Stimulated activated CD8-positive, alpha-beta memory T cell treated with anti-CD3 and anti-CD28 coated beads, Interleukin-7, amount 100 ng/mL, for 24 hours (primary cell): ENCODE measurements around the gene PPP4R3C.
"Not testable (repeated sequence)": the region's sequence is repeated elsewhere in the genome, so short reads cannot be mapped to it uniquely, and the experiment has no call there.

ENCODE experiments used
- DNase-seq: peaks from one replicate; pipeline ENCODE4 v3.0.0-alpha.2; 2020; ENCODE audit warnings: low read depth

The PPP4R3C gene

GRCh38 chrX:27463187-27463586 is at the start of gene PPP4R3C:
Gene PPP4R3C (minus strand): TSS chrX:27463341. CDS start chrX:27463296, 45 bp downstream.
- no peak for DNase-seq

DNA sequence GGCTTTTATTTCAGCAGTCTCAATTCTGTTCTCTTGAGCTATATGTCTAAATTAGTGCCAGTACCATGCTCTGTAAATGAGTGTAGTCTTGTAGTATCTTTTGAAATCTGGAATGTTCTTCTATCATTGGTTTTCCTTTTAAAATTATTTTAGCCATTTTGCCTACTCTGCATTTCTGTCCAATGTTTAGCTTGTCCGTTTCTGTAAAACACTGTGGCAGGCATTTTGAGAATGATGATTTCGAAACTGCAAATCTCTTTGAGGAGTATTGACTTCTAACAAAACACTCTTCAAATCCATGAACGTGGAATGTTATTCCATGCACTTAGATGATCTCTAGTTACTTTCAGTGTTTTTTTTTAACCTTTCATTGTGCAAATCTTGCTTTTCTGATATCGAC is 28.3 kb upstream of the PPP4R3C start:
- no peak for DNase-seq

- no peak for DNase-seq
Observed at GRCh38 chrX:27466051-27466450, 2.9 kb upstream of the PPP4R3C start.

DNA sequence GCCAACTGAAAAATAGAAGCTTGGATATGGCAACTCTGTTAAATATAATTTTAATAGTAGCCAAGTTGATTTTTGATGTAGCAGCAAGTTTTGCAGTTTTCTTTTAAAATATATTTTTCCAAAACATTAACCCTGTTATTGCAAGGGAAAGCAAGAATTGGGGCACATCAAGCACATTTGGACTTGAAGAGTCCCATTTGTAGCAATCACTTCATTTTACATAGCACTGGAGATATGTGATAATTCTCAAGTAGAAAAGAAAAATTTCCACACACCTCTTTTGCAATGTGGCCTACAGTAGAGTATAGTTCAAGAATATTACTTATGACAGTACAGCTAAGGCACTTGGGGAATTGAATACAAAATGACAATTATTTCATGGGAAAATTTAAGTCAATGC is 1.9 kb upstream of the PPP4R3C start:
- DNase-seq, result no peak

- not testable (repeated sequence) for DNase-seq
Observed at GRCh38 chrX:27459129-27459528, 4.0 kb downstream of the PPP4R3C start.

DNA sequence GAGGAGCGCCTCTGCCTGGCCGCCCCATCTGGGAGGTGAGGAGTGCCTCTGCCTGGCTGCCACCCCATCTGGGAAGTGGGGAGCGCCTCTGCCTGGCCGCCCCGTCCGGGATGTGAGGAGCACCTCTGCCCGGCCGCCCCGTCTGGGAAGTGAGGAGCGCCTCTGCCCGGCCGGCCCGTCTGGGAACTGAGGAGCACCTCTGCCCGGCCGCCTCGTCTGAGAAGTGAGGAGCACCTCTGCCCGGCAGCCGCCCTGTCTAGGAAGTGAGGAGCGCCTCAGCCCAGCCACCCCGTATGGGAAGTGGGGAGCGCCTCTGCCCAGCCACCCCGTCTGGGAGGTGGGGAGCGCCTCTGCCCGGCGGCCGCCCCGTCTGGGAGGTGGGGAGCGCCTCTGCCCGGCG is 4.6 kb downstream of the PPP4R3C start:
- not testable (repeated sequence) for DNase-seq

GRCh38 chrX:27451324-27451723 is 11.8 kb downstream of the PPP4R3C start:
- DNase-seq, result no peak

GRCh38 chrX:27446423-27446822 is 16.7 kb downstream of the PPP4R3C start:
- DNase-seq, result no peak

DNA sequence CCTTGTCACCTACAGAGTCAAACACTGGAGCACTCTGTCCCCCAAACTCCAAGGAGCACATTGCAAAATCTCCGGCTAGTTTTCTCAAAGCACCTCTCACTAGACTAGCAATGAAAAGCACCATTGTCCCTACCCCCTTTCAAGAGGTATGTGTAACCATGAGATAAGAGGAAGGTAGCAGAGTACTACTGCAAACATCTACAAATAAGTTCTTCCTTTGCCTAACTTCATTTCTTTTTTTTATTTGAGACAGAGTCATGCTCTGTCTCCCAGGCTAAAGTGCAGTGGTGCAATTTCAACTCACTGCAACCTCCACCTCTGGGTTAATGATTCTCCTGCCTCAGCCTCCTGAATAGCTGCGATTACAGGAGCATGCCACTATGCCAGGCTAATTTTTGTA is 17.7 kb downstream of the PPP4R3C start:
- no peak for DNase-seq

- no peak for DNase-seq
Observed at GRCh38 chrX:27444093-27444908, 18.8 kb downstream of the PPP4R3C start.

- DNase-seq, result not testable (repeated sequence)
Observed at GRCh38 chrX:27442392-27442791, 20.7 kb downstream of the PPP4R3C start.

DNA sequence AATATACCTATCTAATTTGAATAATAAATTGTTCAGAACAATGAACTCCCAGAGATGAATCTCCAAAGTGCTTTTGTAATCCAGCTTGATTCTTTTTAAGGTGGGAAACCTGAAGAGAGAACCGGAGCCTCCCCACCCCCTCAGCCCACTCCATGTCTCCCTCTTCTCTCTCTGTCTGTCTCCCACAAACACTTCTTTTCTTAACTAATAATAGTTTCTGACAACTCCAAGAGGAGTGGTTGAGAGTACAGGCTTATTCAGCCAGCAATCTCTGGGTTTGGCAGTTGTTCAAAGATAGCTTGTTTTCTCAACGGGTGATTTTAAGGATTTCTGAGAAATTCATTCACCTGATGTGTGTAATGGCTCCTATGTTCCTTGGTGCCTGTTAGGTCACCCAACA is 23.4 kb downstream of the PPP4R3C start:
- DNase-seq, result no peak

- no peak for DNase-seq
Observed at GRCh38 chrX:27438937-27439336, 24.2 kb downstream of the PPP4R3C start.

GRCh38 chrX:27435031-27435430 is 28.1 kb downstream of the PPP4R3C start:
- DNase-seq, result no peak
